Keratinocyte (primary cell): Measurements from ENCODE around the gene DYNC1I1.

Experiments
- CTCF ChIP-seq, 3 experiments: IDR thresholded peaks in 1 of 3; conservative IDR thresholded peaks in 1 of 3; optimal IDR thresholded peaks in 1 of 3; 2 replicates in 2 of 3; 3 replicates in 1 of 3; pipeline versions ENCODE3 to v1.5.1; 2011; ENCODE audit warnings: low read length in 3 of 3, mild to moderate bottlenecking in 3 of 3, moderate library complexity in 2 of 3, control low read depth in 1 of 3, inconsistent platforms in 1 of 3; ENCODE audit not compliant: insufficient read depth in 2 of 3; ENCODE audit errors: extremely low read depth in 1 of 3
- EZH2 ChIP-seq: IDR thresholded peaks from one replicate; pipeline ENCODE4 v1.6.1; 2012; ENCODE audit warnings: inconsistent platforms, mild to moderate bottlenecking, low read length, moderate library complexity

DNA sequence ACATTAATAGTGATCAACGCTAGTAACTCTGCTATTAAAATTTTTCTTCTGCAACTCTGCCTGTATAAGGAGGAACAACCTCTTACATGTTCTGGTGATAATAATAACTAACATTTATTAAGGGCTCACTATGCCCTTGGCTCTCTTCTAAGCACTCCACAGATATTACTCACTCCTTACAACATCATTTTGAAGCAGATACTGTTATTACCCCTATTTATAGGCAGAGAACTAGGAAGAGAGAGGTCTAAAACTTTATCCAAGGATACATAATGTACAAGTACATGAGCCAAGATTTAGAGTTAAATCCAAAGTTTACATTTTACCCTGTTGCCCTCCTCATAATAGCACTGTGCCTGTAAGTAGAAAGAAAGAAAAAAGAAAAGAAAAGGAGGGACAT, 205.6 kb downstream of the DYNC1I1 start:
- TF ChIP-seq EZH2 = no peak
- no peak for TF ChIP-seq CTCF (optimal IDR thresholded peaks at IDR 0.05 in 1 of 3, IDR thresholded peaks at IDR 0.05 in 1 of 3, conservative IDR thresholded peaks at IDR 0.05 in 1 of 3; ENCODE audit: extremely low read depth in 1 of 3, insufficient read depth in 2 of 3, low read length in 3 of 3)
